H1 (cell line): ENCODE data around the gene L1TD1.

Source experiments
- RAD21 ChIP-seq, 2 experiments: IDR thresholded peaks in 1 of 2; conservative IDR thresholded peaks in 1 of 2; 2 replicates each; pipeline ENCODE4 v1.6.1; 2011; ENCODE audit warnings: low read depth in 2 of 2, low read length in 2 of 2, improper control_type of control experiment in 1 of 2, inconsistent platforms in 1 of 2, mild to moderate bottlenecking in 1 of 2, moderate library complexity in 1 of 2
- TF ChIP-seq, protein P1 (sequence below), 3 experiments: IDR thresholded peaks; 1 replicate in 2 of 3; 2 replicates in 1 of 3; pipeline versions ENCODE4 v1.5.1 to v1.6.1; 2011; ENCODE audit warnings: low read length in 3 of 3, mild to moderate bottlenecking in 3 of 3, inconsistent platforms in 2 of 3, low read depth in 1 of 3, moderate library complexity in 1 of 3; ENCODE audit not compliant: insufficient read depth in 1 of 3; ENCODE audit errors: control extremely low read depth in 1 of 3

DNA sequence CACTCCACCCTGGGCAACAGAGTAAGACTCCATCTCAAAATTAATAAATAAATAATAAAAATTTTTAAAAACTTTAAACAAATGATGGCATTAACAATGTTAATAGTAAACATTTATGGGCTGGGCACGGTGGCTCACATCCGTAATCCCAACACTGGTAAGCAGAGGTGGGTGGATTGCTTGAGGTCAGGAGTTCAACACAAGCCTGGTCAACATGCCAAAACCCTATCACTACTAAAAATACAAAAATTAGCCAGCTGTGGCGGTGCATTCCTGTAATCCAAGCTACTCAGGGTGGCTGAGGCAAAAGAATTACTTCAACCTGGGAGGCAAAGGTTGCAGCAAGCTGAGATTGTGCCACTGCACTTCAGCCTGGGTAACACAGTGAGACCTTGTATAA is 9.0 kb upstream of the L1TD1 start:
- no peak for TF ChIP-seq RAD21 (IDR thresholded peaks at IDR 0.05 in 1 of 2, conservative IDR thresholded peaks at IDR 0.05 in 1 of 2; ENCODE audit: low read depth in 2 of 2, low read length in 2 of 2)
- TF ChIP-seq, protein P1, sequence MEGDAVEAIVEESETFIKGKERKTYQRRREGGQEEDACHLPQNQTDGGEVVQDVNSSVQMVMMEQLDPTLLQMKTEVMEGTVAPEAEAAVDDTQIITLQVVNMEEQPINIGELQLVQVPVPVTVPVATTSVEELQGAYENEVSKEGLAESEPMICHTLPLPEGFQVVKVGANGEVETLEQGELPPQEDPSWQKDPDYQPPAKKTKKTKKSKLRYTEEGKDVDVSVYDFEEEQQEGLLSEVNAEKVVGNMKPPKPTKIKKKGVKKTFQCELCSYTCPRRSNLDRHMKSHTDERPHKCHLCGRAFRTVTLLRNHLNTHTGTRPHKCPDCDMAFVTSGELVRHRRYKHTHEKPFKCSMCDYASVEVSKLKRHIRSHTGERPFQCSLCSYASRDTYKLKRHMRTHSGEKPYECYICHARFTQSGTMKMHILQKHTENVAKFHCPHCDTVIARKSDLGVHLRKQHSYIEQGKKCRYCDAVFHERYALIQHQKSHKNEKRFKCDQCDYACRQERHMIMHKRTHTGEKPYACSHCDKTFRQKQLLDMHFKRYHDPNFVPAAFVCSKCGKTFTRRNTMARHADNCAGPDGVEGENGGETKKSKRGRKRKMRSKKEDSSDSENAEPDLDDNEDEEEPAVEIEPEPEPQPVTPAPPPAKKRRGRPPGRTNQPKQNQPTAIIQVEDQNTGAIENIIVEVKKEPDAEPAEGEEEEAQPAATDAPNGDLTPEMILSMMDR (IDR thresholded peaks at IDR 0.05; ENCODE audit: control extremely low read depth in 1 of 3, insufficient read depth in 1 of 3, low read depth in 1 of 3, low read length in 3 of 3): no peak
